ENCODE results near the gene HOXA3.

DNA sequence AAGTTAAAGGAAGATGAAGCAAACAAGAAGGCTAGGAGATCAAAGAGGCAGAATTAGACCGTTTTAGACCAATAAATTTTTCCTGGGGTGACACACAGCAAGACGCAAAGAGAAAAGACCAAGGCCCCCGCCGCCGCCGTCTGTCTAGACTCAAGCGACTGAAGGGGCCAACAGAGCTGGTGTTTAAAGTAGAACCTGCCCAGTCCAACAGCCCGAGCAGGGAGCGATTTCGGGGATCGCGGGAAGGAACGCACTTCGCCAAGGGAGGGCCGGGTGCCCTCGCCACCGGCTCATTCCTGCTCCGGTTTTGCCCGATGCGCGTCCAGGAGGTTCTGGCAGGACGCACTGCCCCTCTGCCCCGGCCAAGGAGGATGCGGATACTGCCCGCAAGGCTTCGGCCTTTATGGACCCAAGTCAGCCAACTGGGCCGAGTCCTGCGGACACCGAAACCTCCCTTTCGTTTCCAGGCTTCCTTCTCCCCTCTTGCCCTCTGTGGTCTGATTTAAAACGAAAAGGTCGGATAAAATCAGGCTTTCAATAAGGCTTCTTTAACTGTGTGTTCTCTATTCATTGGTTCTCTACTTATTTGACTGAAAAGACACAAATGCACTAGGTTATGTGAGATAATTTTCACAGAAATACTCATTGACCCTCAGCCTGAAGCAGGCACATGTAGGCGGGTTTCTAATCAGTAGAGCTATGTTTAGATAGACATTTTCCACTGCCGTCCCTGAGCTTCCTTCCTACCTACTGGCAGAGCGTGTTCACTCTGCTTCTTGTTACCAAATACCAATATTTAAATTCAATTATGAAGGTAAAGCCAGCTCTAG lies 6.3 kb upstream of the HOXA3 start:
- TF ChIP-seq CTCF (IDR thresholded peaks at IDR 0.05; ENCODE audit: low read depth, low read length) (no peak), POLR2A (IDR thresholded peaks at IDR 0.05; ENCODE audit: extremely low read depth, insufficient read length) (no peak), MAX (IDR thresholded peaks at IDR 0.05; ENCODE audit: low read depth, low read length) (no peak), MYC (IDR thresholded peaks at IDR 0.05; ENCODE audit: low read depth, low read length) (no peak)

All from NB4 (cell line).